ENCODE results near the gene OXTR.

Gene OXTR

DNA sequence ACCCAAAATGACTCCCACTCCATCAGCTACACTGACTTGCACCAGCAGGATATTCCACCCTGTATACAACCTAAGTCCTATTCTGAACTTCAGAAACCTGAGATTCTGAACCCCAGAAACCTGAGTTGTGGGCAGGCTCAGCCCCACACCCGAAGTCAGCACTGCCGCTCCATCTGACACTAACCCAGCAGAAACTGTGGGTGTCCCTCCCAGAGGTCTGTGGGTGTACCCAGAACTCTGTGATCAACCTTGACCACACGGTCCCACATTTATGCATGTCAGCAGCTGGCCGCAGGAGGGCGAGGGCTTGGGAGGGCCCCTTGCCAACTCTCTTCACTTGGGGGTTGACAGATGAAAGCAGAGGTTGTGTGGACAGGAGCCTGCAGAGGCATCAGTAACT is 9.3 kb downstream of the OXTR start:
- H3K4me3 ChIP-seq: no peak overlapping the region
- no peaks in the 10 kb centered on the region for H3K4me1 ChIP-seq
- H3K4me2 ChIP-seq: no peak overlapping the region
- no peaks in the 10 kb centered on the region; the same call in 1 of the 2 replicates for H3K27me3 ChIP-seq
- no peak overlapping the region for H3K27ac ChIP-seq
- no peaks in the 10 kb centered on the region for H4K20me1 ChIP-seq
- TF ChIP-seq Cebpa-rat (IDR thresholded peaks at IDR 0.05): no peak
- no peaks in the 10 kb centered on the region for H3K36me3 ChIP-seq
- no peaks in the 10 kb centered on the region for H3K9me3 ChIP-seq
- no peak overlapping the region for H3K9ac ChIP-seq

DNA sequence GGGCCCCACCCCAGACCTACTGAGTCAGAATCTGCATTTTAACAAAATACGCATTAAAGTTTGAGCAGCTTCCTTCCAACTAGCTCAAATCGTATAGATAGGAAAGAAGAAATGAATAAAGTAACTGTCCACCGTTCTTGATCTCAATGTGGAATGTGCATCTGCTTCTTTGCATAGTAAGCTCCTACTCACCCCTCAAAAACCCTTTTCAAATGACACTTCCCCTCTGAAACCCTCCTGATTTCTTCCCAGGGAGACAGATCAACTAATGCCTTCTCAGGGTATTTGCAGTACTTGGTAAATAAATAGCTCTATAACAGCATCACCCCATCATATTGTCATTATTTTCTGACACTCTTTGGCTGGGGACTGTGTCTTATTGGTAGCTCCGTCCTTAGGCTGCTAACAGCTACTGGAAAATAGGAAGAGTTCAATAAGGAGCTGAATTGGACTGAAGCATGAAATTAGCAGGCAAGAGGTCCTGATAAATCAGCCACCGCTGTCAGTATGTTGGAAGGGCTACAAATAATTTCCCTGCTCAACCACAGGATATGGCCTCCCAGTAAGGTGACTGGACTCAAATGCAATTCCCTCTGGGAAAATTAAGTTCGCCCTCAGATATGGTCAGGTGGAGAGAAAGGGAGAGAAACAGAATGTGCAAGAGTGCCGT is 10.2 kb downstream of the OXTR start:
- H3K9me3 ChIP-seq: no peaks in the 10 kb centered on the region
- TF ChIP-seq Cebpa-rat (IDR thresholded peaks at IDR 0.05): no peak
- H4K20me1 ChIP-seq: no peaks in the 10 kb centered on the region
- no peak overlapping the region for H3K4me3 ChIP-seq
- H3K27me3 ChIP-seq: no peaks in the 10 kb centered on the region; the same call in 1 of the 2 replicates
- no peak overlapping the region for H3K27ac ChIP-seq
- no peak overlapping the region for H3K9ac ChIP-seq
- no peaks in the 10 kb centered on the region for H3K36me3 ChIP-seq
- H3K4me2 ChIP-seq: no peak overlapping the region
- no peaks in the 10 kb centered on the region for H3K4me1 ChIP-seq

DNA sequence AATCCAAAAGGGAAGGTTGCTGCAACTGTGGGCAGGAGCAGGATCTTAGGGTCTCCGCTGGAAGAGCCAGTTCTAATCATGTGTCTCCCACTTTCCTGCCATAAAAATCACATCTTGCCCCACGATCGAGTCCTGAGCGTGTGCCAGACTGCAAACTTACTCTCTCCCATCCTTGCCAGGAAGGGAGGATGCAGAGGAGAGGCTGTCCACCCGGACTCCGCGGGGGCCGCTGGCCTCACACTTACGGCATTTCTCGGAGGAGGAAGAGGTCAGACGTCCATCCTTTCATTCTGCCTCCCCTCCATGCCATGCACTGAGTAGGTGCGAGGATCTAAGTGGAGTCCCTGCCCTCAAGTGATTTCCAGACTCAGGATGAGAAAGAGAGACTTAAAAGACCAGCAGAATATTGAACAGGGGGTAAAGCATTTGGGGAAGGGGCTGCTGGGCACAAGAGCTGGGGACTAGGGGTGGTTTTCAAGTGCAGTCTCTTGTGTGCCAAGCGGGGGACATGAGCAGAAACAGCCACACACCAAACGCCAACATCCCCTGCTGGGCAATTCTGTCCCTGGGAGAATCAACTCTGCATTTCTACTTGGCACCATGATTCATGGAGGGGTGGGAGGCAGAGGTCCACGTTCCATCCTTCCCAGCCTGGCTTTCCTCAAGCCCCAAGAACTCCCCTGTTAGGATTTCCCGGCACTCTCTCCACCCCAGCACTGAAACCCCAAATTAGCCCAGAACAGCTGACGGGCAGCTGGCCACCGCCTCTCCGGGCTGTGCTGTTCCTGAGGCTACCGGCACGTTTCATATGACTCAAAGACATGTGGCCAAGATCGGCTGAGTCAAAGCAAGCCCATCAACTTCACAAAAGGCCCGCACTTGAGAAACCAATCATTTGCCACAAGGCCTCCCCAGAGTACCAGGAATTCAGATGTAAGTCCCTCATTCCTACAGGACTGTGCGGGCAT is 11.6 kb downstream of the OXTR start:
- Histone ChIP-seq H3K9me3 (no peaks in the 10 kb centered on the region), H3K9ac (no peak overlapping the region), H3K27me3 (no peaks in the 10 kb centered on the region; the same call in 1 of the 2 replicates)

DNA sequence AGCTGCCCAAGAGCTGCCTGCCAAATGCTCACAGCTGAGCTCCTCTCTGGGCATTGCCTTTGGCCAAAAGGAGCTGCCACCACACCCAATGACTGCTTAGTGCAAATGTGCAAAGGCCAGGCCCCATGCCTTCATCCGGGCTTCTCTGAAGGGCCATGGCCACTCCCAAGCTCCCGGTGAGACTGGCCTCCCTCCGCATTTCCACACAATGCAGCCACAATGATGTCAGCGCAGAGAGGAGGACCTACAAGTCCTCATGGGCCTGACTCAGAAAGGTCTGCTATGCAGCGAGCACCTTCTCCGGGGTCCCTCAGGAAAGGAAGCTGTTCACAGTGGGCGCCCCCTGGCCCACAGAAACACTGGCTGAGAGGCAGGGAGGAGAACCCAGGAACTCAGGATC is 12.7 kb downstream of the OXTR start:
- H3K4me3 ChIP-seq: no peak overlapping the region
- no peak overlapping the region for H3K9ac ChIP-seq
- no peak overlapping the region for H3K27ac ChIP-seq
- H3K27me3 ChIP-seq: no peaks in the 10 kb centered on the region; the same call in 1 of the 2 replicates
- no peaks in the 10 kb centered on the region for H3K4me1 ChIP-seq
- peaks cover 9% of the 10 kb centered on the region for H3K36me3 ChIP-seq
- no peaks in the 10 kb centered on the region for H4K20me1 ChIP-seq
- H3K9me3 ChIP-seq: no peaks in the 10 kb centered on the region
- no peak for TF ChIP-seq Cebpa-rat (IDR thresholded peaks at IDR 0.05)
- H3K4me2 ChIP-seq: no peak overlapping the region

More for the DNA sequence above, 11.6 kb downstream of the OXTR start:
- H3K36me3 ChIP-seq: peaks cover 2% of the 10 kb centered on the region
- no peaks in the 10 kb centered on the region for H4K20me1 ChIP-seq
- H3K4me1 ChIP-seq: no peaks in the 10 kb centered on the region
- H3K27ac ChIP-seq: no peak overlapping the region
- H3K4me3 ChIP-seq: no peak overlapping the region
- H3K4me2 ChIP-seq: no peak overlapping the region
- no peak for TF ChIP-seq Cebpa-rat (IDR thresholded peaks at IDR 0.05)

DNA sequence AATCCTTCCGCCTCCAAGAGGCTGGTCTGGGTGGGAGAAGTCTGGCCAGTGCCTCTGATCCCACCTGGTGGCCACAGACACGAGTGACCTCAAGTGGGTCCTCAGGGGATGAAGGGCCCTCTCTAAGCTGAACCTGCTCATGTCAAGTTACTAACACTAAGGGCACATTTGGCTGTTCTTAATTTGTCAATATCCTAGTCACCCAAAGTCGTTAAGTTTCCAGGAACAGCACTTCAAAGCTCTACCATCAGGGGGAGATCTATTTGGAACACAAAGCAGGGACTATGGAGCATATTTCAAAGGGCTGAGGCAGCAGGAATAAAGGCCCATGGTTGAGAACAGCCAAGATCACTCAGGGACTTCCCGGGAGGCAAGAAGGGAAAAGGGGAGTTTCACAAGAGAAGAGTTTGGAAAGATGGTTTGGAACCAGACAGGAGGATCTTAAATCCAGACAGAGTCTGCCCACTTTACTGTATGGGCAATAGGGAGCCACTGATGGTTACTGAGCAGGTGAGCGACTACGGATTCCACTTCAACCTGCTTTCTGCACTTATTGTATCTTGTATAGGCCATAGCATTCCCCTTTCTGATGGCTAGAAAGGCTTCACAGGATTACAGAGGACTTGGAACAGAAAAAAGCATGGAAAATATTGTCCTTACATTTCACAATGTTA is 13.7 kb downstream of the OXTR start:
- H3K9me3 ChIP-seq: no peaks in the 10 kb centered on the region
- no peak overlapping the region for H3K27ac ChIP-seq
- no peaks in the 10 kb centered on the region for H3K4me1 ChIP-seq
- no peaks in the 10 kb centered on the region for H4K20me1 ChIP-seq
- no peaks in the 10 kb centered on the region; the same call in 1 of the 2 replicates for H3K27me3 ChIP-seq
- TF ChIP-seq Cebpa-rat (IDR thresholded peaks at IDR 0.05): no peak
- H3K4me3 ChIP-seq: no peak overlapping the region
- no peak overlapping the region for H3K9ac ChIP-seq
- H3K4me2 ChIP-seq: no peak overlapping the region
- H3K36me3 ChIP-seq: peaks cover 9% of the 10 kb centered on the region

DNA sequence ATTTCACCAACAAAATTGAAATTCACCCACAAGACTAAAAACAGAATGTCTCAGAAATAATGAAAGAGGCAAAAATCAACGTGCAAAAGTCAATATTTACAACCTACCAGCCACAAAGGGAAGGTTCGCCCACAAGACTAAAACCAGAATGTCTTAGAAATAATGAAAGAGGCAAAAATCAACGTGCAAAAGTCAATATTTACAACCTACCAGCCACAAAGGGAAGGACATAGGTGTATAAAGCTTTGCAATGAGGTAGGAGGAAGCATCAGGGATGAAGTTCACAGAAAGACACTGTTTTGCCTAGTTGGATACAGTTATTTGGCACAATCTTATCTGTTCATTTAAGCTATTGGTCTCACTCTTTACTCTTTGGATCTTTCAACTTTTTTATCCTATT is 14.3 kb downstream of the OXTR start:
- no peaks in the 10 kb centered on the region; the same call in 1 of the 2 replicates for H3K27me3 ChIP-seq
- H3K36me3 ChIP-seq: peaks cover 9% of the 10 kb centered on the region
- H3K9ac ChIP-seq: no peak overlapping the region
- H3K9me3 ChIP-seq: no peaks in the 10 kb centered on the region
- no peak overlapping the region for H3K4me2 ChIP-seq
- H3K27ac ChIP-seq: no peak overlapping the region
- H4K20me1 ChIP-seq: no peaks in the 10 kb centered on the region
- H3K4me3 ChIP-seq: no peak overlapping the region
- no peaks in the 10 kb centered on the region for H3K4me1 ChIP-seq
- TF ChIP-seq Cebpa-rat (IDR thresholded peaks at IDR 0.05): no peak

DNA sequence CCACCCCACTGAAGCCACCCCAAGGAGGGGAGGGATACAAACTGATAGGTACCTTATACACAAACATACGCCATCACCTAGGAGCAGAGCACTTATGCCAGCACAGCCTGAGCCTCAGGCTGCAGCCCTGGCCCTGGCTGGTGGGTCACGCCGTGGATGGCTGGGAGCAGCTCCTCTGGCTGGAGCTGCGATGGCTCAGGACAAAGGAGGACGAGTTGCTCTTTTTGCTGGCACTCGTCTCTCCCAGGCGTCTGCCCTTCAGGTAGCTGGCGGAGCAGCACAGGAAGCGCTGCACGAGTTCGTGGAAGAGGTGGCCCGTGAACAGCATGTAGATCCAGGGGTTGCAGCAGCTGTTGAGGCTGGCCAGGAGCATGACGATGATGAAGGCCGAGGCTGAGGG is 16.6 kb downstream of the OXTR start:
- no peaks in the 10 kb centered on the region for H3K9me3 ChIP-seq
- H4K20me1 ChIP-seq: no peaks in the 10 kb centered on the region
- H3K9ac ChIP-seq: no peak overlapping the region
- H3K36me3 ChIP-seq: peaks cover 9% of the 10 kb centered on the region
- no peak overlapping the region for H3K4me3 ChIP-seq
- no peak overlapping the region for H3K27ac ChIP-seq
- H3K4me1 ChIP-seq: no peaks in the 10 kb centered on the region
- no peaks in the 10 kb centered on the region; the same call in 1 of the 2 replicates for H3K27me3 ChIP-seq
- TF ChIP-seq Cebpa-rat (IDR thresholded peaks at IDR 0.05): no peak
- no peak overlapping the region for H3K4me2 ChIP-seq

DNA sequence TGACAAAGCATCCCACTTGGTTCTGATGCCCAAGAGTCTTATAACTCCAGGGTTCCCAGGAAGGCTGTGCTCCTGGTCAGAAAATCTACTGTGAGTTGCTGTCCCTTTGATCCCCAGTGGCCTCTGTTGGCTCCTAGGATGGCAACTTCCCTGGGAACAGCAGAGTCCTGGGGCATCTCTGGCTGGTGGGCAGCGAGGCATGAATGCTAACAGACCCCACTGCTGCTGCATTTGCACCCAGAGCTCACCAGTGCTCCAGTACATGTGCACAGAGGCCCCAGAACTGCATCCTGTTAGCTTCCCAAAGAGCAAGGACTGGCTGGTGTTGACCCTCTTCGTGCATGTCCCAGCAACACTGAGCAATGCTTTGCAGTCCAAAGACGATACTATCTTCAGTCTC is 20.1 kb downstream of the OXTR start:
- TF ChIP-seq Cebpa-rat (IDR thresholded peaks at IDR 0.05): no peak
- no peaks in the 10 kb centered on the region for H3K9me3 ChIP-seq
- H3K4me2 ChIP-seq: no peak overlapping the region
- H3K4me3 ChIP-seq: no peak overlapping the region
- H3K4me1 ChIP-seq: no peaks in the 10 kb centered on the region
- no peaks in the 10 kb centered on the region for H3K27me3 ChIP-seq
- H3K9ac ChIP-seq: no peak overlapping the region
- H3K36me3 ChIP-seq: peaks cover 9% of the 10 kb centered on the region
- H3K27ac ChIP-seq: no peak overlapping the region
- H4K20me1 ChIP-seq: no peaks in the 10 kb centered on the region

DNA sequence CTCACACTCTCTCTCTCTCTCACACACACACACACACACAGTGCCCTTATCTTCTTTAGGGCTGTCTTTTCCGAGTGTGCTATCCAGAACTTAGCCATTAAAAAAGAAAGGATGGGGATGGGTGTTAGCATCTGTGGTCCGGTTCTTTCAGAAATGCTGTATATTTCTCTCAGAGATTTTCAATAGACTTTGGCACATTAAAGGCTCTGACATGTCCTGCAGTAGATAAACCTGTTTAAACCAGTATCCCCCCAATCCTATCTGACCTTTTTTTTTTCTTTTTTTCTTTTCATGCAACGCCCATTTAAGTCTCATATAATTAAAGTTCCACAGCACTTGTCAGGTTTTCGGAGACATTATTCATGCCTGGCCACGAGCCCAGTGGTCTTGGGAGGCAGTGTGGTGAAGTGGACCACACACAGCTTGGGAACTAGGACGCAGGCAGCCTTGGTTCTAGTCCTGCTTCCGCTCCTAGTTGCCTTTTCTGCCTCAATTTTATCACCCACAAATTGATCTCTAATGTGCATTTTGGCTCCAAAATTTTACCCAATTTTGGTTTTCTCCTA is 22.6 kb downstream of the OXTR start:
- Histone ChIP-seq H3K27ac (no peak overlapping the region), H3K36me3 (no peaks in the 10 kb centered on the region), H3K4me1 (no peaks in the 10 kb centered on the region), H3K9me3 (no peaks in the 10 kb centered on the region), H3K27me3 (no peaks in the 10 kb centered on the region), H4K20me1 (no peaks in the 10 kb centered on the region), H3K4me2 (no peak overlapping the region), H3K9ac (no peak overlapping the region), H3K4me3 (no peak overlapping the region)
- TF ChIP-seq Cebpa-rat (IDR thresholded peaks at IDR 0.05): no peak

Data from BLaER1 (cell line).